Ramos (cell line): ENCODE results near the gene SCGB2A2.

Source experiments
- in situ Hi-C: fragments of 300-500 bp; cut with MboI; formaldehyde crosslinking; loops from one replicate; pipeline ENCODE4 v1.14.3; 2022; ENCODE audit warnings: low sequenced_read_pairs; ENCODE audit not compliant: unreplicated experiment

SCGB2A2 gene

GRCh38 chr11:62298975-62299374, 29.0 kb downstream of the SCGB2A2 start, which contains the start of gene SCGB1D4:
SCGB1D4 (minus strand) TSS chr11:62299075; CDS start chr11:62299010, 65 bp downstream.
- in situ Hi-C loops, result no loop called here

- in situ Hi-C loops, result no loop called here
Measured at GRCh38 chr11:62306227-62306626, 36.3 kb downstream of the SCGB2A2 start.

- in situ Hi-C loops, result no loop called here
Measured at GRCh38 chr11:62307950-62308349, 38.0 kb downstream of the SCGB2A2 start.

GRCh38 chr11:62309991-62310390, 40.0 kb downstream of the SCGB2A2 start:
- in situ Hi-C loops, result loop anchor here (5.0 kb wide), 1 partner anchor 138 kb away; no protein-coding TSS in a partner anchor

- in situ Hi-C loops, result no loop called here
Measured at GRCh38 chr11:62315431-62315830, 45.5 kb downstream of the SCGB2A2 start.

GRCh38 chr11:62322524-62322923, 52.6 kb downstream of the SCGB2A2 start:
- in situ Hi-C loops, result no loop called here
